ENCODE data around the gene DHX16. TPM values are rescaled to one million over a fixed set of nuclear protein-coding genes. Genes with fewer than 3 reads are reported as not detected.
A peak's percentile ranks its signal among the peaks of the same experiment; 100 is the strongest.

Gene DHX16
- total and polyA plus RNA-seq, 9 of the 15 experiments (the other 6 are each of a cell fraction or from before 2014, with no cell fraction given), result 14.6 to 66.1 (median 47.5) TPM

GRCh38 chr6:30616811-30617564, 55.8 kb downstream of the DHX16 start, which contains the start of gene PPP1R10 (continued):
- TF ChIP-seq CTCF (IDR thresholded peaks at IDR 0.05 in 2 of 3, conservative IDR thresholded peaks at IDR 0.05 in 1 of 3; ENCODE audit: insufficient read depth in 2 of 3, low read depth in 1 of 3, low read length in 3 of 3) (peak in 1 of 3 experiments; percentile 7; a peak in 1 of 6 replicates), ZNF324 (CRISPR knock-in tag; IDR thresholded peaks at IDR 0.05) (peak; percentile 64), JUND (IDR thresholded peaks at IDR 0.05; ENCODE audit: borderline replicate concordance, low read depth, low read length) (peak; percentile 57), JUND (tag; IDR thresholded peaks at IDR 0.05; ENCODE audit: borderline replicate concordance, low read depth, low read length) (no peak; the same call in 2 of the 3 replicates), VEZF1 (CRISPR knock-in tag; IDR thresholded peaks at IDR 0.05) (peak; percentile 3; the same call in 1 of the 2 replicates), OTX1 (CRISPR knock-in tag; IDR thresholded peaks at IDR 0.05) (peak; percentile 99), ZBTB1 (CRISPR knock-in tag; IDR thresholded peaks at IDR 0.05; ENCODE audit: borderline replicate concordance, low read depth) (no peak; the same call in 1 of the 2 replicates), SETDB1 (IDR thresholded peaks at IDR 0.05; ENCODE audit: low read length) (no peak), CXXC5 (CRISPR knock-in tag; IDR thresholded peaks at IDR 0.05) (peak; percentile 98), FIP1L1 (IDR thresholded peaks at IDR 0.05; ENCODE audit: low read depth, low read length, poor library complexity, severe bottlenecking) (no peak), XRCC3 (IDR thresholded peaks at IDR 0.05) (no peak), COPS2 (conservative IDR thresholded peaks at IDR 0.05) (no peak), FOXK1 (CRISPR knock-in tag; IDR thresholded peaks at IDR 0.05; ENCODE audit: borderline replicate concordance) (peak; percentile 74; the same call in 1 of the 2 replicates), ZNF511 (CRISPR knock-in tag; IDR thresholded peaks at IDR 0.05) (no peak; the same call in 1 of the 2 replicates), PHTF2 (CRISPR knock-in tag; IDR thresholded peaks at IDR 0.05) (peak; percentile 97), SNAPC5 (CRISPR knock-in tag; IDR thresholded peaks at IDR 0.05) (no peak), ZNF830 (CRISPR knock-in tag; IDR thresholded peaks at IDR 0.05) (peak; percentile 98), HNRNPUL1 (IDR thresholded peaks at IDR 0.05; ENCODE audit: low read length) (no peak; the same call in none of the 2 replicates), SMARCA4 (IDR thresholded peaks at IDR 0.05) (peak; percentile 42), ZKSCAN1 (IDR thresholded peaks at IDR 0.05; ENCODE audit: low read depth, low read length) (0 out of 2 replicates have a peak, but pooled peaks have one; percentile 7), MED1 (CRISPR knock-in tag; IDR thresholded peaks at IDR 0.05; ENCODE audit: borderline replicate concordance) (no peak), PATZ1 (CRISPR knock-in tag; IDR thresholded peaks at IDR 0.05; ENCODE audit: borderline replicate concordance) (peak; percentile 93)

Data from K562 (cell line).